ENCODE measurements around the gene YDJC. TPM values are rescaled to one million over a fixed set of nuclear protein-coding genes. Genes with fewer than 3 reads are reported as not detected.

YDJC gene
- total RNA-seq, 1 experiment from 2014 or later = 50.1 TPM

DNA sequence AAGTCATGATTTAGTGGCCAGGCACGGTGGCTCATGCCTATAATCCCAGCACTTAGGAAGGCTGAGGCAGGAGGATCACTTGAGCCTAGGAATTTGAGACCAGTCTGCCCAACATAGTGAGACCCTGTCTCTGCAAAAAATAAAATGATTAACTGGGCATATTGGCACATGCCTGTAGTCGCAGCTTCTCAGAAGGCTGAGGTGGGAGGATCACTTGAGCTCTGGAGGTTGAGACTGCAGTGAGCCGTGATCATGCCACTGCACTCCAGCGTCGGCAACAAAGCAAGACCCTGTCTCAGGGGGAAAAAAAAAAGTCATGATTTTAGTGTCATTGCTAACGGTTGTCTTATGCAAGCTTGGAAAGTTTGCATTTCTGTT is 50.4 kb downstream of the YDJC start:
- no peak for DNase-seq (ENCODE audit: low read depth)

Other genes starting within 250 kb of the YDJC start
- gene RIMBP3B, start 246.3 kb downstream of the YDJC start, total RNA-seq (2014; rRNA removed; shearing (Covaris generic)) = 0.12 and 0.63 TPM in 2 replicates
- 2.4 and 3.0 TPM in 2 replicates for gene HIC2, start 212.7 kb downstream of the YDJC start, total RNA-seq (2014; rRNA removed; shearing (Covaris generic))
- 0.51 TPM in 1 of 2 replicates, not detected in the other for gene TMEM191C, start 162.6 kb downstream of the YDJC start, total RNA-seq (2014; rRNA removed; shearing (Covaris generic))
- gene RIMBP3C, start 78.6 kb downstream of the YDJC start, total RNA-seq (2014; rRNA removed; shearing (Covaris generic)) = 1.2 TPM in 1 of 2 replicates, not detected in the other
- gene UBE2L3, start 62.3 kb downstream of the YDJC start, total RNA-seq (2014; rRNA removed; shearing (Covaris generic)) = 62.9 and 69.3 TPM in 2 replicates
- gene CCDC116, start 2.7 kb upstream of the YDJC start, total RNA-seq (2014; rRNA removed; shearing (Covaris generic)) = 0.29 and 7.1 TPM in 2 replicates
- 53.8 and 79.6 TPM in 2 replicates for gene SDF2L1, start 12.3 kb upstream of the YDJC start, total RNA-seq (2014; rRNA removed; shearing (Covaris generic))
- gene PPIL2, start 36.0 kb upstream of the YDJC start, total RNA-seq (2014; rRNA removed; shearing (Covaris generic)) = 21.2 and 23.8 TPM in 2 replicates
- gene YPEL1, start 105.8 kb upstream of the YDJC start, total RNA-seq (2014; rRNA removed; shearing (Covaris generic)) = 0.86 and 1.9 TPM in 2 replicates
- 55.2 and 57.1 TPM in 2 replicates for gene MAPK1, start 237.6 kb upstream of the YDJC start, total RNA-seq (2014; rRNA removed; shearing (Covaris generic))